Lower lobe of right lung (tissue), 2 donors: ENCODE measurements around the gene TSPAN8. TPM values are rescaled to one million over a fixed set of nuclear protein-coding genes. Genes with fewer than 3 reads are reported as not detected.

Experiments
- ATAC-seq, 2 donors: fragments of 200-7000 bp; cut with Tn5 transposase; one replicate each; pipeline ENCODE4 v1.9.1; 2020 to 2022; ENCODE audit warnings: mild to moderate bottlenecking in 2 of 2, moderate library complexity in 2 of 2
- DNase-seq: peaks from one replicate; pipeline ENCODE4 v3.0.0-alpha.2; 2020
- H3K27ac ChIP-seq: fragments of 200-600 bp; one replicate; pipeline ENCODE4 v1.8.0; 2022
- H3K27me3 ChIP-seq: fragments of 200-600 bp; one replicate; pipeline ENCODE4 v1.8.0; 2022; ENCODE audit warnings: low read depth
- H3K36me3 ChIP-seq: fragments of 200-600 bp; one replicate; pipeline ENCODE4 v1.8.0; 2022; ENCODE audit warnings: mild to moderate bottlenecking
- H3K4me1 ChIP-seq: fragments of 200-600 bp; one replicate; pipeline ENCODE4 v1.8.0; 2022
- H3K4me3 ChIP-seq: fragments of 200-600 bp; one replicate; pipeline ENCODE4 v1.8.0; 2022; ENCODE audit warnings: mild to moderate bottlenecking
- H3K9me3 ChIP-seq: fragments of 200-600 bp; one replicate; pipeline ENCODE4 v1.8.0; 2022
- intact Hi-C: fragments of 100-400 bp; cut with DNase I; formaldehyde crosslinking; loops from one replicate; pipeline ENCODE4 v1.11.0; 2022
- total RNA-seq: library from RNA; stranded (reverse); fragmentation: NEBNext Ultra II Directional; extraction: Animal tissue kit (Norgen Biotek cat#: 25700); gene quantifications from one replicate; pipeline ENCODE4 v1.2.1, GENCODE V29; 2021
- TF ChIP-seq, protein P1 (sequence below): fragments of 200-600 bp; IDR thresholded peaks from one replicate; pipeline ENCODE4 v1.8.0; 2022; ENCODE audit warnings: antibody characterized with exemption, mild to moderate bottlenecking
- donor health status: DM: no; HTN: yes; CAD: no; lungs with severe emphysema.

The TSPAN8 gene
- total RNA-seq, 1 donor from 2014 or later, result 15.3 TPM

DNA sequence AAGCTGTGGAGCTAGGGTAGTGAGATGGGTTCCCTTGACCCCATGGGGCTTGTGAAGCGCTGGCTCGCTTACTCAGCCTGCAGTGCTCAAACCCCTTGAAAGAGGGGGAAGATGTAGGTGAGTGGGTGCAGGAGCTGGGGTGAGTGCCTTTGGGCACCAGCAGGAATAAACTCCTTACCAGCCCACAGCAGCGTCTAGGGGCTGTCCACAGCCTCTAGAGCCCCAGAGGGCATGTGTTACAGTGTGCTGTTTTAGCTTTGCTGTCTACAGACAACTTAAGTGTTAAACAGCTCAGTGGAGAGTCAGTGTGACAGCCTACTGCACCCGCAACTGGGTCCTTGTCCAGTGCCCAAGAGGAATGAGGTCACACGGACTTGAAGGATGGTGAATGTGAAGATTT lies 48.0 kb downstream of the TSPAN8 start:
- DNase-seq, result no peak
- TF ChIP-seq, protein P1, sequence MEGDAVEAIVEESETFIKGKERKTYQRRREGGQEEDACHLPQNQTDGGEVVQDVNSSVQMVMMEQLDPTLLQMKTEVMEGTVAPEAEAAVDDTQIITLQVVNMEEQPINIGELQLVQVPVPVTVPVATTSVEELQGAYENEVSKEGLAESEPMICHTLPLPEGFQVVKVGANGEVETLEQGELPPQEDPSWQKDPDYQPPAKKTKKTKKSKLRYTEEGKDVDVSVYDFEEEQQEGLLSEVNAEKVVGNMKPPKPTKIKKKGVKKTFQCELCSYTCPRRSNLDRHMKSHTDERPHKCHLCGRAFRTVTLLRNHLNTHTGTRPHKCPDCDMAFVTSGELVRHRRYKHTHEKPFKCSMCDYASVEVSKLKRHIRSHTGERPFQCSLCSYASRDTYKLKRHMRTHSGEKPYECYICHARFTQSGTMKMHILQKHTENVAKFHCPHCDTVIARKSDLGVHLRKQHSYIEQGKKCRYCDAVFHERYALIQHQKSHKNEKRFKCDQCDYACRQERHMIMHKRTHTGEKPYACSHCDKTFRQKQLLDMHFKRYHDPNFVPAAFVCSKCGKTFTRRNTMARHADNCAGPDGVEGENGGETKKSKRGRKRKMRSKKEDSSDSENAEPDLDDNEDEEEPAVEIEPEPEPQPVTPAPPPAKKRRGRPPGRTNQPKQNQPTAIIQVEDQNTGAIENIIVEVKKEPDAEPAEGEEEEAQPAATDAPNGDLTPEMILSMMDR, result no peak
- intact Hi-C loops, result no loop called here
- Histone ChIP-seq H3K4me3 (no peak overlapping the region), H3K27me3 (no peaks in the 10 kb centered on the region), H3K36me3 (no peaks in the 10 kb centered on the region), H3K27ac (no peak overlapping the region), H3K9me3 (peaks cover 7% of the 10 kb centered on the region), H3K4me1 (no peaks in the 10 kb centered on the region)
- no peak for ATAC-seq

DNA sequence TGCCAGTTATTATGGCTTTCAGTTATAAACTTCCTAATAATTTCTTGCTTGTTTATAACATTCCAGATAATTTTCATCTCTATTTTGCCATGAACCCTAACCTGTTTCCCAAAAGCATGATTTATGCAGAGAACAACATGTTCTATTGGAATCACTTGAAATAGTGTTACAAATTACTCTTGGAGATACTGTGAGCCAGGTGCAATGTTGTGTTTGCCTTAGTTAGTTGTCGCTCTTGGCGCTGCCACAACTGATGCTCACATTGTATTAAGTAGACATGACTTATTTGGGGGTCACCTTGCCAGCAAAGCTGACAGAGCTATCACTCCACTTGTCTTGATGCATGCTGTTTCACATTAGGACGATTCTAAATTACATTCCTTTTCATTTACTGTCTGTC lies 49.4 kb downstream of the TSPAN8 start:
- H3K27me3 ChIP-seq, result no peaks in the 10 kb centered on the region
- no peak overlapping the region for H3K4me3 ChIP-seq
- DNase-seq, result no peak
- no peak overlapping the region for H3K27ac ChIP-seq
- no peaks in the 10 kb centered on the region for H3K36me3 ChIP-seq
- intact Hi-C loops, result no loop called here
- no peaks in the 10 kb centered on the region for H3K4me1 ChIP-seq
- ATAC-seq, result no peak
- TF ChIP-seq, protein P1, result no peak
- peaks cover 7% of the 10 kb centered on the region for H3K9me3 ChIP-seq

DNA sequence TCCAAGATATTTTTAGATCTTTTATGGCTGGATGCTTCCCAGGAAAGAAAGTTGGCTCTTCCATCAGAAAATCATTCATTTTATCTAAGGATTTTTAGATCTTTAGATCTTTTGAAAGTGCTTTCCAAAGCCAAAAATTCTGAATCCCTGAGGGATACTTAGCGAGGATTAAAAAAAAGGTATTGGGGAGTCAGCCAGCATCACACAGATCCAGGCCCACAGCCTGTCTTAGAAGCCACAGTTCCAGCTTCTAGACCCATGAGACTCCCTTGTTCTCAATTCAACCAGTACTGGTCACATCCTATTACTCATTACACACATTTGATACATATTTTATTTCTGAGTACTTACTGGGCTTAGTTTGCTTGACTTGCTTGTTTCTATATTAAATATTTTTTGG lies 49.9 kb downstream of the TSPAN8 start:
- no peaks in the 10 kb centered on the region for H3K27me3 ChIP-seq
- H3K4me3 ChIP-seq, result no peak overlapping the region
- TF ChIP-seq, protein P1, result no peak
- H3K9me3 ChIP-seq, result peaks cover 7% of the 10 kb centered on the region
- ATAC-seq (no peak), DNase-seq (no peak)
- intact Hi-C loops, result no loop called here
- no peaks in the 10 kb centered on the region for H3K36me3 ChIP-seq
- no peaks in the 10 kb centered on the region for H3K4me1 ChIP-seq
- H3K27ac ChIP-seq, result no peak overlapping the region

DNA sequence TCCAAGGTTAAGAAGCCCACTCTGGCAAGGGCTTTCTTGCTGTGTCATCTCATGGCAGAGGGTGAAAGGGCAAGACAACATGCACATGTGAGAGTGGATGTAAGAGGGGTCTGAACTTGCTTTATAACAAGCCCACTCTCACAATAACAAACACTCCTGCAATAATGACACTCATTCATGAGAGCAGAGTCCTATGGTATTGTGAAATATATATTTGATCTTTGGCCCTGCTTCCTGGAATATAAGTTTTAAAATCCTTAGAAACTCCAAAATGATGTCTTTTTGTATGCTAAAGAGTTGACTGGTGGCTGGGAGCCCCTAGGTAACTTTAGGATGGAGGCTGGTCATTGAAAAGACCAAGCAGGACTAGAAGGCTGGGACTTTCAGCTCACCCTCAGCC lies 51.8 kb downstream of the TSPAN8 start:
- Histone ChIP-seq H3K36me3 (no peaks in the 10 kb centered on the region), H3K27ac (no peak overlapping the region), H3K4me1 (no peaks in the 10 kb centered on the region), H3K27me3 (no peaks in the 10 kb centered on the region), H3K9me3 (peaks cover 7% of the 10 kb centered on the region), H3K4me3 (no peak overlapping the region)
- no peak for ATAC-seq
- no peak for DNase-seq
- intact Hi-C loops, result no loop called here
- TF ChIP-seq, protein P1, result no peak

DNA sequence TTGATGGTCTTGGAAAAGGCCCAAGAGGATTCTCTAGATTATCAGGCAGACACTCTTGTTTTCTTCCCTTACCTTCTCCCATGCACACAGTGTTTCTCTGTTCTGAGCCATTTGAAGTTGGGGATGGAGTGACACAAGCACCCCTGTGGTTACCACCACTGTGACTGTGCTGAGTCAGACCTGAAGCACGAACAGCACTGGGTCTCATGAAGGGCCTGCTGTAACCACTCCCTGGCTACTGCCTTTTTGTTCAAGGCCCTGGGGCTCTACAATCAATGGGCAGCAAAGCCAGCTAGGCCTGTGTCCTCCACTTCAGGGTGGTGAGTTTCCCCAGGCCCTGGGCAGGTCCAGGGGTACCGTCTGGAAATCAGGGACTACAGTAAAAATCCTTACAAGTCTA lies 65.5 kb downstream of the TSPAN8 start:
- no peak for DNase-seq
- ATAC-seq, result peak in 1 of 2 donors; percentile 21
- H3K27ac ChIP-seq, result no peak overlapping the region
- no peaks in the 10 kb centered on the region for H3K27me3 ChIP-seq
- H3K4me3 ChIP-seq, result no peak overlapping the region
- TF ChIP-seq, protein P1, result no peak
- no peaks in the 10 kb centered on the region for H3K9me3 ChIP-seq
- intact Hi-C loops, result no loop called here
- H3K4me1 ChIP-seq, result no peaks in the 10 kb centered on the region
- no peaks in the 10 kb centered on the region for H3K36me3 ChIP-seq

GRCh38 chr12:71090971-71091370 lies 66.8 kb downstream of the TSPAN8 start:
- Histone ChIP-seq H3K36me3 (no peaks in the 10 kb centered on the region), H3K27me3 (no peaks in the 10 kb centered on the region), H3K4me3 (no peak overlapping the region), H3K27ac (no peak overlapping the region), H3K9me3 (no peaks in the 10 kb centered on the region), H3K4me1 (no peaks in the 10 kb centered on the region)
- no peak for DNase-seq
- intact Hi-C loops, result no loop called here
- no peak for ATAC-seq
- TF ChIP-seq, protein P1, result no peak
